Measurements from ENCODE around the gene NHSL2.
"Not testable (repeated sequence)": the region's sequence is repeated elsewhere in the genome, so short reads cannot be mapped to it uniquely, and the experiment has no call there.

Gene NHSL2

DNA sequence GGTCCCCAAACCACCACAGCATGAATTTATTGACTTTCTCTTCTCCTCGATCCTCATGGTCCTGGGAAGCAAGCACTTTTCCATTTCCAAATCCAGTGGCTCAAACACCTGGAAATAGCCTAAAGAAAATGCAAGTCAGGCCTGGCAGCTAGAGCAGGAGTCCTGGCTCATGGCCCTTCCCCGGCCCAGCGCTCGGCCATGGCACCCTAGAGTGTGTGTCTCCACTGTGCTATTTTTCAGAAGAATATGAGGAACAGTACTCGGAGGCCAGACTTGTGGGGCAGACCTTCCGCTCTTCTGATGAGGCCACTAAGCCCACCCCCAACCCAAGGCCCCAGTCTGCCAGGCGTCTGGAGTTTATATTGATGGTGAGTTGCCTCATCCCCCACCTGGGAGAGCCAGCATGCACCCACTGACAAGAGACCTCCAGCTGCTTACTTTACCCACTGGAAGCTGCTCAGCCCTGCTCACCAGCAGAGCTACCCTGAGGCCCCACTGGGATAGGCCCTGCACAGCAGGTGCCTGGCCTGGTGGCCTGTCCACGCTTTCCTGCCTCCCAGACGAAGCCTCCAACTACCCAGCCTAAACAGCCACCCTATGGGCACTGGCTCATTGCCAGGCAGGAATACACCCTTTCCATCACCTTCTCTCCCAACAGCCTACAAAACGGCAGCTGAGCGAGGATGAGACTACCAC lies 223.4 kb downstream of the NHSL2 start:
- DNase-seq = no peak

DNA sequence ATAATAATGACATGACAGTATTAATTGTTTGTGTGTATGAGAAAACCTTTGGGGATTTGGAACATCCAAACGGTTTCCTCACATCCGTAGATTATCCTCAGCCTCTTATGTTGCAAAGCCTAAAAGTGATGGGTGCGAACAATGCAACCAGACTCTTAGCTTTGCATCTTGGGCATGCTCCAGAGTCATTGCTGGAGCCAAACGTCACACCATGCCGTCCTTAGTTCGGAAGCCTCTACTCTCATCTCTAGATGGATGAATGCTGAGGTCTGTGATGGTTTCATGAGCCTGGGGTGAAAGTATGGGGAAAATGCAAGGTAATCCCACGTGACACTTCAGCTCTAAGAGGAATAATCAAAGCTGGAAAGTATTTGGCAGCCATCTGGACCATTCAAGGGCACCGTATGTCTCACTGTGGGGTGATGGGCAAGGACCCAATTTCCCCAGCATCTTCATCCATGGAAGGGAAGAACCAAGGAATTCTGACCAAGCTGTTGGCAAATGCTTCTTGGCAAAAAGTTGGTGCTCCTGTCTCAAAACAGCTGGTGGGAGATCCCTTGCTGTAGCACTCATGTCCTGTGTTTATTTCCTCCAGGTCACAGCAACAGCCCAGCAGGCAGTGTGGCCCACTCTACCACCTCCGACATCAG lies 227.3 kb downstream of the NHSL2 start:
- DNase-seq = no peak

DNA sequence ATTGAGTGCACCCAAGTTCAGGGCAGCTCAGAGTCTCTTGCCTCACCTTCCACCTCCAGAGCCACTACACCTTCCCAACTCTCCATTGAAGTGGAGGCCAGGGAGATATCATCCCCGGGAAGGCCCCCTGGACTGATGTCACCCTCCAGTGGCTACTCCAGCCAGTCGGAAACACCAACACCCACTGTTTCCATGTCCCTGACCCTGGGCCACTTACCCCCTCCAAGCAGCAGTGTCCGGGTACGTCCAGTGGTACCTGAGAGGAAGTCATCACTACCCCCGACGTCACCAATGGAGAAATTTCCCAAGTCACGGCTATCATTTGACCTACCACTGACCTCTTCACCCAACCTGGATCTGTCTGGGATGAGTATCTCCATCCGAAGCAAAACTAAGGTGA lies 228.9 kb downstream of the NHSL2 start:
- no peak for DNase-seq

DNA sequence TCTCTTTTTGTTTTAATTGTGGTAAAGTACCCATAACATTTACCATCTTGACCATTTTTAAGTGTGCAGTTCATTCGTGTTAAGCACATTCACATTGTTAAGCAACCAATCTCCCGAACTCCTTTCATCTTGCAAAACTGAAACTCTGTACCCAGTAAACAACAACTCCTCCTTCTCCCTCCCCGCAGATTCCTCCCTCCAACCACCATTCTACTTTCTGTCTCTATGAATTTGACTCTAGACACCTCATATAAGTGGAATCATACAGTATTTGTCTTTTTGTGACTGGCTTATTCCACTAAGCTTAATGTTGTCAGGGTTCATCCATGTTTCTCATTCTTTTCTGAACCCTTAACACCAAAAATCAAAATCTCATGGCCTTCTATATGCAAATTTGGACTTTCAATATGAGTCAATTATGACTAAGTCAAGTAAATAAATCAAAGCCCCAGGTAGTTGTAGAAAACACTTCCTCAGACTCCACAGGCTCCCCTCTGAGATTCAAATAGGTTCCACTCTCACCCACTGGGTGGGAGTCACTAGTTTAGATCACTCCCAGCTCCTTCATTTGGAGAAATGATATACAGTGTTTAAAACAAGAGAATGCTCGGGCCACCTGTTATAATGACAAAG lies 230.8 kb downstream of the NHSL2 start:
- no peak for DNase-seq

DNA sequence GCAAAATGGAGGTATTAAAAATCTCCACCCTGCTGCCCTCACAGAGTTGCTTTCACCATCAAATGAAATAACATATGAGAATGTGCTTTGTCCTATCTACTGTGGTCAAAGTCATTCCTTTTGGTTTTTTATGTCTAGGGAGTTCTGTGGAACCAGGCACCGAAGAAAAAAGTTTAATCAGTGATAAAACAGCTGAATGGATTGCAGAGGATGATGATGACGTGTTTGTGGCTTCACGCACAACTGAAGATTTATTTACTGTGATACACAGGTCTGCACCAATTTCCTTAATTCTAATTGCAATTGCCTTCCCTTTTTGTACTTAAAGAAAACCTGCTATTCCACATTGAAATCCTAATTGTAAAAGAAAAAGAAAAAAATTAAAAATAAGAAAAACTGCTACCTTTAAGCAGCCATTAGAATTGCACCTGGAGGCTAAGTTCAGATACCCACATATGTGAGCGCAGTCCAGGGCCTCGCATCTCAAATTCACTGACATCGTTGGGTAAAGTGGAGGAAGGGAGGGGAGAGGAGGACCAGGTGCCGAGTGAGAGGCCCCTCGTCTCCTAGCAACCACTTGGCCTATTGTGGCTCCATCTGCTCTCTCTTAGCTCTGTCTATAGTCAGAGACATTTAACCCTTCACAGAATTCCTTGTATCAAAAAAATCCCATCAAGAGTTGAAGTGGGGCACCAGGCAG lies 231.6 kb downstream of the NHSL2 start:
- no peak for DNase-seq

DNA sequence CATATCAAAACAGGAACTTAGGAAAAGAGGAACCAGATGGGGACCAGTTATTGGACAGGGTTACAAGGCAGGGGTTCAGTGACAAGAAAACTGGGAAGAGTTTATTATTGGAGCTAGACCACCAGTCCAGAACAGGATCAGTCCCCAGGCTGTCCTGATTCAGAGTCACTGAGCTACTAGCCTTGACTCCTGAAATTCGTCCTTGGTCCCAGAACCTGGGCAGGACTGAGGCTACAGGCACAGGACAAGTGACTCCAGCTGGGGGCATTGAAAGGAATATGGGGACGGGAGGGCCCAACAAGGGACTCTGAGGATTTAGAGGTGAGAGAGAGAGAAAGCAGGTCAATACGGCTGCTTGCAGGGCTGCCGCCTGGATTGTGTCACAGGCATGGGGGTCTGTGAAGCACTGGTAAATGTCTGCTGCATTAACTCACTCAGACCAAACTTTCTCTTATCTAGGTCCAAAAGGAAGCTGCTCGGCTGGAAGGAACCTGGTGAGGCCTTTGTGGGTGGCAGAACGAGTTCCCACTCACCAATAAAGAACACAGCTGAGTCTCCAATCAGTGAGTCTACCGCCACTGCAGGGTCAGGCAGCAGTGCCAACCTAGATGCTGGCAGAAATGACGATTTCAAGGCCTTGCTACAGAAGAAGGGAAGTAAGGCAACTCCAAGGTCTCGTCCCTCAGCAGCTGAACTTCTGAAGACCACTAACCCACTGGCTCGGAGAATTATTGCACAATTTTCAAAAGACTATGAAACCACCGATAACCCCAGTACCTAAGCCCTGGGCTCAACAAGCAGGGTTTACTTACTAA lies 232.4 kb downstream of the NHSL2 start:
- DNase-seq = no peak

DNA sequence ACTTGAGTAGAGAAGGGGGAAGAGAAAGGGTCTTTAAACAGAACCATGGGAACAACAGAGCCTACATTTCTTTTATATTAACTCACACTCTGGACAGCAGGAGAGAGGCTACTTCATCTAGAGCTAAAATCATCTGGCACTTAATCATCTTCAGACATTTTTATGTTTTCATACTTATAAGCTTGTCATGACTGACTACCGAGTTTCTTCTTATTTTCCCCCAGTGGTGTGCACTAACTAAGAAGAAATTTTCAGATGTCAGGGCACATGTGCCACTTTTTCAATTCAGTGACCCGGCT lies 232.9 kb downstream of the NHSL2 start:
- no peak for DNase-seq

DNA sequence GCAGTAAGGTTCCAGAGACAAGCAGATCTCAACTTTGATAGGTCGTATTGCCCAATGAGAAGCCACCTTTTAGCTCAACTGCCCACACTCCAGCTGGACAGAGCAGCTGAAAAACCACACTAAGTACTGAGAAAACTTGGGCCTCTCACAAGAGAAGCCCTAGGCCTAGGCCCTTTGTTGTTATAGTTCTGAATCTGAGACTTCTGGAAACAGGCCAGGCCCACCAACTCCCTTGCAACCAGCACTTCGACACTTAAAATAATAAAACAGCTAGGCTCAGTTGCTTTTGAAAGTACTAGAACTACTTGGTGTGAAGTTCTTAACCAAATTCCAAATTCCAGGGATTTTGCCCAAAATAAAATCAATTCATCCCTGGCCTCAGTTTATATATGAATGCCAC lies 234.5 kb downstream of the NHSL2 start:
- no peak for DNase-seq

DNA sequence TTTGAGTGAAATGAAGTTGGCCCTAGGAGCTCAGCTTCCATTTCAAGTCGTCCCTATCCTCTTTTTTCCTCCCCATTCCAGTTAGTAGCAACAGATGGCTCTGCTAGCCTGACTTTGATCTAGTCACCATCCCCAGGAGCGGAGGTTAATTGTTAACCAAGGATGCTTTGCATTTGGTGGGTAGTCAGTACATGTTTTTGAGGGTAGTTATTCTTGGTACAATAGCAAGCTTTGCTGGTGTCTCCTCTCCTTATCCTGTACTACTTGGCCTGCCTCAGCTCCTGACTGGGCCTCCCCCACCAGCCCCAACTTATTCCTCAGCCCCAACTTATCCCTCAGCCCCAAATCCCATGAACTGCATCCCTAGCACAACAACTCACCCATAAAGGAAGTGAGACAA lies 235.9 kb downstream of the NHSL2 start:
- DNase-seq = no peak

DNA sequence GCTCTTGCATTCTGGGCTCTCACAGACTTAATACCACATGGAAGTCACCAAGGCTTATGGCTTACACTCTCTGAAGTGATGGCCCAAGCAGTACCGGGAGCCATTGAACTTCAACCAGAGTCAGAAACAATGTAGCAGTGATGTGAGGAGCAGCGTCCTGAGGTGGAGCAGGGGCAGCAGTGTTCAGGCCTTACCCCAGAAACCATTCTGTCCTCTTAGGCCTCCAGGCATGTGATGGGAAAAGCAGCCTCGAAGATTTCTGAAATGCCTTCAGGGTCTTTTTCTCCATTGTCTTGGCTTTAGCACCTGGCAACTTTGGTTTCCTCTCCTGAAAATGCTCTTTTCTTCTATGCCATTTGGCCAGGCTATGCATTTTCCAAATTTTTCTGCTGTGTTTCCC lies 248.1 kb downstream of the NHSL2 start:
- no peak for DNase-seq

DNA sequence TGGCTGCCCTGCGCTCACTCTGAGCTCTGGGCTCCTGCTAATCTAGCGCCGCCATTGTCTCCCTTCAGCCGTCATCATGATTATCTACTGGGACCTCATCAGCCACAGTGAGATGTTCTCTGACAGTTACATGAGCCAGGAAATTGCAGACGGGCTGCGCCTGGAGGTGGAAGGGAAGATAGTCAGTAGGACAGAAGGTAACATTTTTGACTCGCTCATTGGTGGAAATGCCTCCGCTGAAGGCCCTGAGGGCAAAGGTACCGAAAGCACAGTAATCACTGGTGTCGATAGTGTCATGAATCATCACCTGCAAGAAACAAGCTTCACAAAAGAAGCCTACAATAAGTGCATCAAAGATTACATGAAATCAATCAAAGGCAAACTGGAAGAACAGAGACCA lies 249.1 kb downstream of the NHSL2 start:
- no peak for DNase-seq

DNA sequence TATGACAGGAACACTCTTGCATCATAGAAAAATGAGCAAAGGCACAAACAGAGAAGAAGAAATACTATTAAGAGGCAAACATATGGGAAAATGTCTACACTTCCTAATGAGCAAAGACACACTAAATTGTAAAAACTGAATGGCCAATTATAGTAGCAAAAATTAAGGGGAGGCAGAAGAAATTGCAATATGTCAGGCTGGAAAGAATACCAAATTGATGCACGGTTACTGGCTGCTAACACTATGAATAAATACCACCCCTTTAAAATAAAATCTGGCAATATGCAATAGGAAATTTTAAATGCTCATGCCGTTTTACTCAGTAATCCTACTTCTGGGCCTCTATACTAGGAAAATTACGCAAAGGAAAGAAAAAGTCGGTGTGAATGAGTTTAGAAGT lies 254.9 kb downstream of the NHSL2 start:
- DNase-seq = no peak

DNA sequence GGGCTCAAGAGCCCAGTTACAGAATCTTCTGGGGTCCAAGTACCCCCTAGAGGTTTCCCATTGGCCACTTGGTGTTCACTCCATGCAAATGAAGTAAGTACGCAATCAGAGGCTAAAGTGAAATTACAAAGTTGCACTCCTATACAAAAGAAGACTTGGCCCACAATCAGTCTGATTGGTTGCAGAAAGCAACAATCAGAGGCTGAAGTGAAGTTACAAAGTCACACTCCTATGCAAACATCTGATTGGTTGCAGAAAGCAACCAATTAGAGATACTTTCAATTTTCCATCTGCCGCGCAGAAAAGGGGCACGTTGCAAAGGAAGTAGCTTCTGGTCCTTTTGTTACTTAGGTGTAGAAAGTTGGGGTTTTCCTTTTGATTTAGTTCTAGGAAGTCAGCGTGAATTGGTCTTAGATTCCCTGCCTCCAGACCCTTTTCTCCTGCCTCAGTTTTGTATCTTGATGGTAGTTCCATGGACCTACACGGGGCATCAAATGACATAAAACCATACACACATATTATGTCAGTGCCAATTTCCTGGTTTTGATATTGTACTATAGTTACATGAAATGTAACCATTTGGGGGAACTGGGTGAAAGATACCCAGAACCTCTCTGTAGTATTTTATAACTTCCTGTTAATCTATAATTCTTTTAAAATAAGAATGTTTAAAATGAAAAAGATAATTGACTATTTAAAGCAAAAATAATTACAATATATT lies 258.5 kb downstream of the NHSL2 start:
- peak in 1 of 4 experiments; percentile 2 for DNase-seq

DNA sequence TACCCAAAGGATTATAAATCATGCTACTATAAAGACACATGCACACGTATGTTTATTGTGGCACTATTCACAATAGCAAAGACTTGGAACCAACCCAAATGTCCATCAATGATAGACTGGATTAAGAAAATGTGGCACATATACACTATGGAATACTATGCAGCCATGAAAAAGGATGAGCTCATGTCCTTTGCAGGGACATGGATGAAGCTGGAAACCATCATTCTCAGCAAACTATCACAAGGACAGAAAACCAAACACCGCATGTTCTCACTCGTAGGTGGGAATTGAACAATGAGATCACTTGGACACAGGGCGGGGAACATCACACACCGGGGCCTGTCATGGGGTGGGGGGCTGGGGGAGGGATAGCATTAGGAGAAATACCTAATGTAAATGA lies 265.6 kb downstream of the NHSL2 start:
- not testable (repeated sequence) for DNase-seq

DNA sequence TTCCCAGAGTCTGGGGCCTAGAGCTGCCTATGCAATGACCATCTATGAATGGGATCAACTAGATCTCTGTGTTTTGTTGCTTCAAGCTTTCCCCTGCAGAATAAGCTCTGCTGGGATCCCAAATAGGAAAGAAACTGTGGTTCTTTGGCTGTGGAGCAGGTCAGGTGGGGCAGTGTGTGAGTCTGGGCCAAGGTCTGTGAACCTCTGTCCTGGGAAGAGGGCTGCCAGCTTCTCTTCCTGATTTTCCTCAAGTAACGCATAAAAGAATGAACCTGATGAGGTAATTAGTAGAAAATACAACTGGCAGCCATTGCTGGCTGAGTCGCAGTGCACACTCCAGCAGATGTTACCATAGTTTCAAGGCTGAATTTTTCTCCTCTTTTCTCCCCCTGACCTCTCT lies 266.3 kb downstream of the NHSL2 start:
- no peak for DNase-seq

DNA sequence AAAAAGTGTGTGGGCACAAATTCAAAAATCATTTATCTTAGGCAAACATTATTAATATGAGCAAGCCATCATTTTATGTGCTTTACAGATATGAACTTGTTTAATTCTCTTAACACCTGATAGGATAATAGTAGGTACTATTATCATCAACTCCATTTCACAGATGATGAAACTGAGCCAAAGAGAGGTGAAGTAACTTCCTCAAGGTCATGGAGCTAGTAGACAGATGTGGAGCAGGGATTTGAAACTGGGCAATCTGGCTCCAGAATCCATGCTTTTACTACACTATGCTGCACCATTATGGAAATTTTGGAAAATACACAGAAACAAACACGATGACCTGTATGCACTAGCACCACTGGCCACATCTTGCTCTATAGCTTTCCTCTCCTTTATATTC lies 269.9 kb downstream of the NHSL2 start:
- DNase-seq = no peak

DNA sequence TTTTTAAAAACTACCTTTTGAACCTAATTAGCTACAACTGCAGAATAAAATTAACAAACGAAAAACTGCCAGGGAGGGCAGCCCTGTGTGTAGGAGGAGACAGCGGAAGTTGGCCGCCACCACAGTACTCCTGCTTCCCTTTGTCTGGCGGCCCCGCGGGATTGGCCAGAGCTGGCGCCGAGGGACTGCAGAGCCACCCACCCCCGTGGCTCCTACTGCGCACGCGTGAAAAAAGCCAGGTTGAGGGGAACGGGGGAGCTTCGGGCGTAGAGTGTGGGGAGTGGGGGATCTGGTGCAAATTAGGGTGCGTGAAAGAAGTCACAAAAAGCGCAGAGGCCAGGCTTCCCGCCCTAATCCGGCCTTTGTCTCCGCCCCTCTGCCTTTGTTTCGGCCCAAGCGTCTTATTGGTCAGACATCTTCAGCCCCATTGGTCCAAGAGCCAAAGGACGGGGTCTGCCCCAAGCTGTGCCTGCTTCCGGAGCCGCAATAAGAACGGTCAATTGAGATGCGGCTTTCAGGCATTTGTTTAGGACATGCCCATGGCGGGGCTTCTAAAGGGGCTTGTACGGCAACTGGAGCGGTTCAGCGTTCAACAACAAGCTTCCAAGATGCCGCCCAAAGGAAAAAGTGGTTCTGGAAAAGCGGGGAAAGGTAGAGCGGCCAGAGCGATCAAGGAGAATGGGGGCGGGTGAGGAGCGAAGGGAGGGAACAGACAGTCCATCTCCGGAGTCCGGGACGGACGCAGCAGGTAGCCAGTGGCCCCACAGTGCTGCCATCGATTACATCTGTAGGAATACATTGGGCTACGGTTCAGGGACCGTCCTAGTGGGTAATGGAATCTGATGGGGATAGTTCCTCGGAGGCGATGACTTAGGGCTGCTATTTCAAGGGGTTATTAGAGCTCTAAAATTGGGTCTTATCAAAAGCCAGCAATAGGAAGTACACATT lies 270.8 kb downstream of the NHSL2 start, which contains the start of gene PIN4:
Gene PIN4, plus strand, starts transcription at position 580 of the 948 bp plus-strand sequence. Its CDS starts 29 bp downstream, at position 609.
- peak; percentile 39 to 76 (median 61) for DNase-seq

DNA sequence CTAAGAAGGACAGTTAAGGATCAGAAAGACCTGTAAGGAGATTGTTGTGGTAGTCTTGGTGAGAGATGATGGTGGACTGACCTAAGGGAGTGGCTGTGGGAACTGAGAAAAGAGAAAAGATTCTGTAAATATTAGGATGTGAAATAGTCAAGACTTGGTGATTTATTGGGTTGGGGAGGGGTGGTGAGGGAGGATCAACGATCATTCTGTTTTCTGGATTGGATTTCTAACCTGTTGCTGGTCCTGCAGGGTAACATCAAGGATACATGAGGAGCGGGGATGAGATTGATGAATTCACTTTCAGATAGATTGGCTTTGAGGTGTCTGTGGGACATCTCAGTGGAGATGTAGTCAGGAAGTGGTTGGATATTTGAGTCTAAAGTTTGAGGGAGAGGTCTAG lies 272.3 kb downstream of the NHSL2 start:
- no peak for DNase-seq

DNA sequence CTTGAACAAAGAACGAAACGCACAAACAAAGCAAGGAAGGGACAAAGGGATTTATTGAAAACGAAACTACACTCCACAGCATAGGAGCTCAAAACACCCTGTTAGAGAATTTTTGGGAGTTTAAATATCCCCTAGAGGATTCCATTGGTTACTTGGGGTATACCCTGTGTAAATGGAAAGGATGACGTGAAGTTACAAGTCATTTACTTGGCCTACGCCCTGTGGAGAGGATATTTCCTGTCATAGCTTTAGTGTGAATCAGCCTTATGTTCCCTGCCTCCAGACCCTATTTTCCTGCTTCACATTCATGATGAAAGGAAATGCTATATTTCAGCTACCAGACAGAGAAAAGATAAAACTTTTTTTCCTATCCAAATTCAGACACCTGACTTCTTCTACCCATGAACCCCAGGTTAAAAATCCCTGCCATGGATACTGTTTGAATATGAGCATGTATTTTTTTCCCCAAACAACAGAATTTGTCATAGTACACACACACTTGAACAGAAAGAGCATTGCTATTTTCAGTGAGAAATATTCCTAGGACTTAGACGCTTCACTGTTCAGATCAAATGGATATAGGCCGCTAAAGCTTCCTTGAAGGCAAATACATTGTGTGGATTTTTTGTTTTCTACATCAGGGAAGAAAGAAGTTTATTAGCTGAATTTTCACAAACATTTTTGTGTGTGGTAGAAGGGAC lies 291.3 kb downstream of the NHSL2 start:
- DNase-seq = no peak

Measured in activated naive CD4-positive, alpha-beta T cell (primary cell).